Erythroblast (primary cell): ENCODE data around the gene CAPN10.
"Not testable (repeated sequence)": the region's sequence is repeated elsewhere in the genome, so short reads cannot be mapped to it uniquely, and the experiment has no call there.

ENCODE experiments used
- GATA1 ChIP-seq: IDR thresholded peaks from 2 replicates; pipeline ENCODE4 v1.6.1; 2011; ENCODE audit warnings: low read depth, mild to moderate bottlenecking, control low read depth, low read length, moderate library complexity
- POLR2A ChIP-seq: IDR thresholded peaks from 2 replicates; pipeline ENCODE4 v1.6.1; 2011; ENCODE audit warnings: mild to moderate bottlenecking, low read length

- not testable (repeated sequence) for TF ChIP-seq GATA1, POLR2A
Measured at GRCh38 chr2:240563231-240563630, 23.3 kb upstream of the CAPN10 start.
